Pancreas (tissue), 10 donors: Measurements from ENCODE around the gene GLB1L. TPM values are rescaled to one million over a fixed set of nuclear protein-coding genes. Genes with fewer than 3 reads are reported as not detected.
A peak's percentile ranks its signal among the peaks of the same experiment; 100 is the strongest.

ENCODE experiments used
- ATAC-seq, 4 donors: fragments of 200-7000 bp; cut with Tn5 transposase; one replicate each; pipeline versions ENCODE4 v1.8.0 to v1.9.1; 2020; ENCODE audit warnings: mild to moderate bottlenecking in 4 of 4, moderate library complexity in 4 of 4
- DNase-seq, 6 donors: peaks; one replicate each; pipeline ENCODE4 v3.0.0-alpha.2; 2020
- FAIRE-seq: peaks from 2 replicates; lab custom pipeline; 2012; peaks lifted over from hg19 to GRCh38; lab: Jason Lieb, UNC
- H3K27ac ChIP-seq, 4 donors: fragments of 200-600 bp; sonication (generic); 1 replicate in 3 of 4; 2 replicates in 1 of 4; pipeline versions ENCODE4 v1.5.0 to v1.8.0; 2020
- H3K27me3 ChIP-seq, 4 donors: fragments of 200-600 bp; one replicate each; pipeline ENCODE4 v1.8.0; 2021
- H3K36me3 ChIP-seq, 3 donors: fragments of 200-600 bp; sonication (generic) in 1 of 3; one replicate each; pipeline versions ENCODE4 v1.5.0 to v1.8.0; 2020 to 2021
- H3K4me1 ChIP-seq, 3 donors: fragments of 200-600 bp; one replicate each; pipeline ENCODE4 v1.8.0; 2021
- H3K4me3 ChIP-seq, 4 donors: fragments of 200-600 bp; sonication (generic) in 2 of 4; one replicate each; pipeline versions ENCODE4 v1.5.0 to v1.8.0; 2020 to 2021
- H3K9me3 ChIP-seq, 4 donors: fragments of 200-600 bp; one replicate each; pipeline ENCODE4 v1.8.0; 2021
- CTCF ChIP-seq, 4 donors: fragments of 200-600 bp; sonication (generic) in 3 of 4; IDR thresholded peaks; one replicate each; pipeline versions ENCODE4 v1.5.0 to v1.8.0; 2021; ENCODE audit warnings: antibody characterized with exemption in 4 of 4
- WGBS, 2 donors: extraction: QIAGEN DNeasy Blood & Tissue Kit; methylation state at CpG; one replicate each; pipeline ENCODE4 v1.1.7; 2013; 5-methylcytosine and 5-hydroxymethylcytosine counted together
- intact Hi-C, 3 donors: fragments of 100-400 bp; cut with DNase I; formaldehyde crosslinking; loops; one replicate each; pipeline versions ENCODE4 v1.11.1 to v1.14.2; 2022
- polyA plus RNA-seq, 2 donors: library from polyadenylated mRNA; stranded (reverse); fragments of 200-250 nt; gene quantifications; one replicate each; pipeline ENCODE4 v1.2.3, GENCODE V29; 2013
- total RNA-seq, 6 donors: library from RNA; stranded (reverse); fragmentation: NEBNext Ultra II Directional in 4 of 6; extraction: Animal tissue kit (Norgen Biotek cat#: 25700) in 4 of 6; gene quantifications; one replicate each; pipeline versions ENCODE4 v1.2.1 to v1.2.4, GENCODE V29; 2021 to 2023
- donor health status: healthy with polysubstance abuse.
- donor health status: DM: no; HTN: no; CAD: no; lungs with moderate emphysema.
- donor health status: DM: no; HTN: no; CAD: no.
- donor health status: control.
- donor health status: control.
- donor health status: Bipolar disorder and iron deficiency.
- donor health status: DM: yes; HTN: yes; CAD: no.
- donor health status: DM: no; HTN: no; CAD: no.
- donor health status: DM: no; HTN: no; CAD: no.
- donor health status: DM: yes; HTN: yes; CAD: no.

The GLB1L gene
- total and polyA plus RNA-seq, 8 donors, result 1.8 to 6.9 (median 3.2) TPM

DNA sequence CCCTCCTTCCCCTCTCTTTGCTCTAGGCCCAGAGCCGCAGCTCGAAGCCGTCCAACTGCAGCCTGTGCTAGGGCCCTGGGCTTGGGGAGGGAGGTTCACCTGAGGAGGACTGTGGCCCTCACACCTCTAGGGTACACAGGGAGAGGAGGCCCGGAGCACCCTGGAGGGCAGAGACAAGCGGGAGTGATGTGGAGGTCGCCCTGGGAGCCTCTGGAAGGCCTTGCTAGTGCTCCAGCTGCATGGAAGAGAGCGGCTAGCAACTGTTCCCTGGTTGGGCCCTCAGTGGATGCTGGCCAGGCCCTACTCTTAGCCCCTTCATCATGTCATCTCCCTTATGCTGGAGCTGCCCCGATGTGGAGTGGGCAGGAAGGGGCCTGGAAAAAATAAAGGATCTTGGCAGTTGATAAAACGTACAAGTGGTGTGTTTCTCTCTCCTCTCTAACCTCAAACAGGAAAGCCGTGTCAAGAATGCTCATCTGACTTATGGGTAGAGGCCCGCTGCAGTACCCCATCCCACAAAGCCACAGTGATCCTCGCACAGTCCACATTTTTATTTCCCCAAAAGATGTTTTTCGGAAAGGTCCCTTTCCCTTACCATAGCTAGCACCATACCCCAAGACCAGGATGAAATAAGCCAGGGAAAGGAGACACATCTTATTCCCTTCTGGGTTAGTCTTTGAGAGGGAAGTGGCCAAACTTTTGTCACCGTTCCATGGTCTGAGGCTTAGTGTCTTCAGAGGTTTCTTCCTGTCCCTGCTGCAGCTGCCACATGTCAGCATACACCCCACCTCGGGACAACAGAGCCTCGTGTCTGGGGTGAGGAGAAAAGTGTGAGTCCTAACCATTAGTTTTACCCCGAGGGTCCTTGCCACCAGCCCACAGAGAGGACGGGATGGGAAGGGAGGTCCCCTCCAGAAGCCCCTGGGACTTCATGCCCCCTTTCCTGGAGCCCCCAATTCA lies 35.7 kb downstream of the GLB1L start:
- peak in 2 of 6 donors; percentile 11 to 55 for DNase-seq
- FAIRE-seq, result no peak
- no peak for ATAC-seq
- 80 to 83% methylated on average over 15 to 18 of the region's 18 CpGs for WGBS, 2 donors
- no peak overlapping the region for H3K4me3 ChIP-seq
- no peaks in the 10 kb centered on the region for H3K27me3 ChIP-seq
- intact Hi-C loops, result no loop called here
- no peaks in the 10 kb centered on the region for H3K9me3 ChIP-seq
- no peak for TF ChIP-seq CTCF (IDR thresholded peaks at IDR 0.05)
- peaks cover 0 to 11% (median 5%) of the 10 kb centered on the region in 3 donors for H3K4me1 ChIP-seq
- no peak overlapping the region for H3K27ac ChIP-seq
- H3K36me3 ChIP-seq, result peaks cover 0 to 8% (median 0%) of the 10 kb centered on the region in 3 donors

DNA sequence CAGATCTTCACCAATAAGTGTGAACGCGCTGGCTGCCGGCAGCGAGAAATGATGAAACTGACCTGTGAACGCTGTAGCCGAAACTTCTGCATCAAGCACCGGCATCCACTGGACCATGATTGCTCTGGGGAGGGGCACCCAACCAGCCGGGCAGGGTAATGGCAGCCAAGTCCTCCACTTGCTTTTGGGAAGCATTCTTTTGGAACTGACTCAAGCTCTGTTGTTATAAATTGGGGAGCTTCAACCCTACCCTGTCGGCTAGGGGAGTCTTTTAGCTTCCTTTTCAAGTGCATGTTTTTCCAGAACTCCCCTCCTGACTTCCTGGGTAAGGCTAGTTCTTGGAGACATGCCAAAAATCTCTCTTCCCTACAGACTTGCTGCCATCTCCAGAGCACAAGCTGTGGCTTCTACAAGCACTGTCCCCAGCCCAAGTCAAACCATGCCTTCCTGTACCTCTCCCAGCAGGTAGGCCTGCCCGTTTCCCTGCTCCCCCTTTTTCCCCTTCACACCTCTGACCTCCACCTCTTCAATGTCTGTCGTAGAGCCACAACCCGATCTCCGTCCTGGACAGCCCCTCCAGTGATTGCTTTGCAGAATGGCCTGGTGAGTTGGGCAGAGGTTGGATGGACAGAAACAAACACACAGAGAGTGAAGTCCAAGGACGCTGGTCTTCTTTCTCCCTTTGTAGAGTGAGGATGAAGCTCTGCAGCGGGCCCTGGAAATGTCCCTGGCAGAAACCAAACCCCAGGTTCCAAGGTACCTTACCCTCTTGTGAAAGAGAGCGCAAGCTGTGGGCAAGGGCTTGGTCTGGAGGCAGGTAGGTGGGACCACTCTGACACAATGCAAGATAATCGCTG lies 37.1 kb downstream of the GLB1L start:
- H3K27me3 ChIP-seq, result no peaks in the 10 kb centered on the region
- DNase-seq, result peak in 2 of 6 donors; percentile 24 to 41
- H3K9me3 ChIP-seq, result no peaks in the 10 kb centered on the region
- no peak overlapping the region for H3K4me3 ChIP-seq
- intact Hi-C loops, result no loop called here
- ATAC-seq, result no peak
- FAIRE-seq, result no peak
- 75 to 77% methylated on average over 17 of the region's 17 CpGs for WGBS, 2 donors
- H3K27ac ChIP-seq, result peak overlapping the region in 1 of 4 donors; percentile 12
- TF ChIP-seq CTCF (IDR thresholded peaks at IDR 0.05), result no peak
- peaks cover 0 to 3% (median 0%) of the 10 kb centered on the region in 3 donors for H3K36me3 ChIP-seq
- H3K4me1 ChIP-seq, result peaks cover 0 to 11% (median 5%) of the 10 kb centered on the region in 3 donors

DNA sequence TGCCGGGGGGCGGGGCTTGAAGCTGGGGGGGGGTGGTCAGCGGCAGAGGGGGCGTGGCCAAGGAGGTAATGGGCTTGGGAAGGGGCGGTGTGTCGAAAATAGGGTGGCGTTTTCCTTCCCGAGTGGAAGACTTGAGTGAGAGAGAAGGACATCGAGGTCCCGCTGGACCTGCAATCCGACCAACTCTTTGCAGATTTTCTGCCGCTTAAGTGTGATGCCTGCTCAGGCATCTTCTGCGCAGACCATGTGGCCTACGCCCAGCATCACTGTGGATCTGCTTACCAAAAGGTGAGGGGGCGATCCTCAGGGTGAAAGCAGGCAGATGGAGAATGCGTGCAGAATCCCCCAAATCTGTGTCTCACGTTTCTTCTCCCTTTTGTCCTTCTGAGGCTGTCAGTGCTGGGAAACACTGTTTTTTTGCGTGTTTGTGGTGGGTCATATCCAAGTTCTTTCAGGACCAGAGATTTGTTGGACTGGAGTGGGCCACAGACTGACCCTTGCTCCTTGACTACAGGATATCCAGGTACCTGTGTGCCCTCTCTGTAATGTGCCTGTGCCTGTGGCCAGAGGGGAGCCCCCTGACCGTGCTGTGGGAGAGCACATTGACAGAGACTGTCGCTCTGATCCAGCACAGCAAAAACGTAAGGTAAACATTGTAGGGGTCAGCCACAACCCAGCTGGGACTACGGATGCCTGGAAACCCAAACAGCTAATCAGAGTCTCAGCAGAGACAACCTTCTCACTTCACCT lies 37.9 kb downstream of the GLB1L start:
- no peak for ATAC-seq

More for the DNA sequence above, 37.9 kb downstream of the GLB1L start:
- DNase-seq (peak in 2 of 6 donors; percentile 21 to 44), FAIRE-seq (no peak)
- no peaks in the 10 kb centered on the region for H3K36me3 ChIP-seq
- peaks cover 0 to 11% (median 5%) of the 10 kb centered on the region in 3 donors for H3K4me1 ChIP-seq
- intact Hi-C loops, result no loop called here
- TF ChIP-seq CTCF (IDR thresholded peaks at IDR 0.05), result no peak
- 15 to 19% methylated on average over 22 of the region's 22 CpGs for WGBS, 2 donors
- H3K27ac ChIP-seq, result peak overlapping the region; percentile 86 to 95 (median 90)
- H3K9me3 ChIP-seq, result no peaks in the 10 kb centered on the region
- H3K27me3 ChIP-seq, result no peaks in the 10 kb centered on the region
- H3K4me3 ChIP-seq, result peak overlapping the region; percentile 42 to 73 (median 70)
